HAP-1 (cell line): Measurements from ENCODE around the gene IMPDH2.
"Not testable (repeated sequence)": the region's sequence is repeated elsewhere in the genome, so short reads cannot be mapped to it uniquely, and the experiment has no call there.

ENCODE experiments used
- DNase-seq, 2 experiments: peaks; one replicate each; pipeline ENCODE4 v3.0.0-alpha.2; 2016 to 2020; ENCODE audit warnings: low spot score in 2 of 2
- H3K27me3 ChIP-seq: fragments of 250-450 bp; sonication (Bioruptor Pico); 2 replicates; pipeline ENCODE4 v1.5.1; 2020; ENCODE audit warnings: low read depth, mild to moderate bottlenecking, moderate library complexity
- H3K36me3 ChIP-seq: fragments of 250-450 bp; sonication (Bioruptor Pico); replicated peaks from 2 replicates; pipeline ENCODE4 v1.5.1; 2020; ENCODE audit warnings: mild to moderate bottlenecking
- H3K4me1 ChIP-seq: fragments of 250-450 bp; sonication (Bioruptor Pico); 2 replicates; pipeline ENCODE4 v1.5.1; 2020; ENCODE audit warnings: mild to moderate bottlenecking
- H3K4me3 ChIP-seq: fragments of 250-450 bp; sonication (Bioruptor Pico); 2 replicates; pipeline ENCODE4 v1.5.1; 2020; ENCODE audit warnings: mild to moderate bottlenecking, moderate library complexity
- H3K9me3 ChIP-seq: fragments of 250-450 bp; sonication (Bioruptor Pico); 2 replicates; pipeline ENCODE4 v1.5.1; 2020; ENCODE audit warnings: mild to moderate bottlenecking, moderate library complexity
- in situ Hi-C: fragments of 300-500 bp; cut with MboI; formaldehyde crosslinking; loops from 3 replicates; pipeline ENCODE4 v1.14.3; 2020; ENCODE audit warnings: low sequenced_read_pairs, inconsistent platforms, mixed read lengths

The IMPDH2 gene

GRCh38 chr3:49017229-49017970 is 11.8 kb downstream of the IMPDH2 start:
- Histone ChIP-seq H3K36me3 (peaks cover 44% of the 10 kb centered on the region), H3K27me3 (no peaks in the 10 kb centered on the region), H3K9me3 (no peaks in the 10 kb centered on the region), H3K4me1 (peaks cover 14% of the 10 kb centered on the region), H3K4me3 (peak overlapping the region; percentile 84)
- DNase-seq: no peak
- in situ Hi-C loops: no loop called here

- H3K4me3 ChIP-seq: peak overlapping the region; percentile 84; the same call in 1 of the 2 replicates
- in situ Hi-C loops: no loop called here
- peaks cover 47% of the 10 kb centered on the region for H3K36me3 ChIP-seq
- peaks cover 14% of the 10 kb centered on the region for H3K4me1 ChIP-seq
- no peaks in the 10 kb centered on the region for H3K9me3 ChIP-seq
- DNase-seq: no peak
- no peaks in the 10 kb centered on the region for H3K27me3 ChIP-seq
Observed at GRCh38 chr3:49016414-49017228, 12.6 kb downstream of the IMPDH2 start.

DNA sequence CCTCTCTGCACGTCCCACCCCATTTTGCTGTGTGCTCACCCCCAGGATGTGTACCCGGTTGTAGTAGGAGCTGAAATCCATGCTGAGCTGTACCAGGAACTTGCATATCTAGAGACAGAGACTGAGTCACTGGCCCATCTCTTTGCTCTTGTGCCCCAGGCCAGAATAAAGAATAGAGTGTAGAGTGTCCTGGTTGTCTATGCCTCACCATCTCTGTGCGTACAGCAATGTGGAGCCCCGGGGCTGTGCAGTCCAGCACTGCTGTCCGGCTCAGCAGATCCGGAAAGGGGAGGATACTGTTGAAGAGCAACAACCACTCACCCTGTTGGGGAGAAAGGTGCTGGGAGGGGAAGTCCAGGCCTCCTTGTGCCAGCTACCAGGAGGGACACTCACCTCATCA is 13.4 kb downstream of the IMPDH2 start:
- H3K9me3 ChIP-seq: no peaks in the 10 kb centered on the region
- in situ Hi-C loops: no loop called here
- peaks cover 14% of the 10 kb centered on the region for H3K4me1 ChIP-seq
- H3K36me3 ChIP-seq: peaks cover 46% of the 10 kb centered on the region
- H3K27me3 ChIP-seq: no peaks in the 10 kb centered on the region
- no peak overlapping the region for H3K4me3 ChIP-seq
- no peak for DNase-seq

- H3K4me1 ChIP-seq: peaks cover 13% of the 10 kb centered on the region
- in situ Hi-C loops: no loop called here
Observed at GRCh38 chr3:49015072-49015471, 14.1 kb downstream of the IMPDH2 start.

GRCh38 chr3:49013738-49014660 is 15.2 kb downstream of the IMPDH2 start:
- Histone ChIP-seq H3K9me3 (no peaks in the 10 kb centered on the region), H3K27me3 (no peaks in the 10 kb centered on the region), H3K4me3 (no peak overlapping the region), H3K36me3 (peaks cover 46% of the 10 kb centered on the region), H3K4me1 (peaks cover 3% of the 10 kb centered on the region; the same call in 1 of the 2 replicates)
- in situ Hi-C loops: no loop called here
- peak in 1 of 2 experiments; percentile 72 for DNase-seq

More at GRCh38 chr3:49015072-49015471, 14.1 kb downstream of the IMPDH2 start:
- DNase-seq: no peak
- Histone ChIP-seq H3K9me3 (no peaks in the 10 kb centered on the region), H3K27me3 (no peaks in the 10 kb centered on the region), H3K36me3 (peaks cover 46% of the 10 kb centered on the region), H3K4me3 (no peak overlapping the region)

GRCh38 chr3:49013113-49013737 is 16.0 kb downstream of the IMPDH2 start:
- DNase-seq: no peak
- H3K4me3 ChIP-seq: no peak overlapping the region
- H3K36me3 ChIP-seq: peaks cover 46% of the 10 kb centered on the region
- no peaks in the 10 kb centered on the region for H3K27me3 ChIP-seq
- in situ Hi-C loops: no loop called here
- no peaks in the 10 kb centered on the region for H3K9me3 ChIP-seq
- peaks cover 4% of the 10 kb centered on the region for H3K4me1 ChIP-seq

DNA sequence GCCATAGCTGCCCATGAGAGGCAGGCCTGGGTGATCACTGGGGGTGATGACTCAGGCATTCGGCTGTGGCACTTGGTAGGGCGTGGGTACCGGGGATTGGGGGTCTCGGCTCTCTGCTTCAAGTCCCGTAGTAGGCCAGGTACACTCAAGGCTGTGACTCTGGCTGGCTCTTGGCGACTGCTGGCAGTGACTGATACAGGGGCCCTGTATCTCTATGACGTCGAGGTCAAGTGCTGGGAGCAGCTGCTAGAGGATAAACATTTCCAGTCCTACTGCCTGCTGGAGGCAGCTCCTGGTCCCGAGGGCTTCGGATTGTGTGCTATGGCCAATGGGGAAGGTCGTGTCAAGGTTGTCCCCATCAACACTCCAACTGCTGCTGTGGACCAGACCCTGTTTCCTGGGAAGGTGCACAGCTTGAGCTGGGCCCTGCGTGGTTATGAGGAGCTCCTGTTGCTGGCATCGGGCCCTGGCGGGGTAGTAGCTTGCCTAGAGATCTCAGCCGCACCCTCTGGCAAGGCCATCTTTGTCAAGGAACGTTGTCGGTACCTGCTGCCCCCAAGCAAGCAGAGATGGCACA is 16.7 kb downstream of the IMPDH2 start:
- Histone ChIP-seq H3K4me1 (peaks cover 7% of the 10 kb centered on the region), H3K27me3 (no peaks in the 10 kb centered on the region), H3K4me3 (no peak overlapping the region), H3K36me3 (peaks cover 46% of the 10 kb centered on the region), H3K9me3 (no peaks in the 10 kb centered on the region)
- in situ Hi-C loops: no loop called here
- no peak for DNase-seq

DNA sequence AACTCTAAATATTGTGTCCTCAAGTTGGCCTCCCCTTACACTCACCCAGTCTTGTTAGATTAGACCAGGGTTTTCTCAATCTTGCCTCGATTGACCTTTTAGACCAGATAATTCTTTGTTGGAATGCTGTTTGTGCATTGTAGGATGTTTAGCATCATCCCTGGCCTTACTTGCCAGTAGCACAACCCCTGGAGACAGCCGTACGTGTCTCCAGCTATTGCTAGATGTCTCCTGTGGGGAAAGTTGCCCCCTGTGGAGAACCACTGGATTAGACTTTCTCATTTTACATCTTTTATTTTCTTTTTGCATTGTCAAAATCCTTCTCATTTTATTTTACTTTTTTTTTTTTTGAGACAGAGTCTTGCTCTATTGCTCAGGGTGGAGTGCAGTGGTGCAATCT is 19.8 kb downstream of the IMPDH2 start:
- Histone ChIP-seq H3K9me3 (no peaks in the 10 kb centered on the region), H3K27me3 (no peaks in the 10 kb centered on the region)
- in situ Hi-C loops: no loop called here

DNA sequence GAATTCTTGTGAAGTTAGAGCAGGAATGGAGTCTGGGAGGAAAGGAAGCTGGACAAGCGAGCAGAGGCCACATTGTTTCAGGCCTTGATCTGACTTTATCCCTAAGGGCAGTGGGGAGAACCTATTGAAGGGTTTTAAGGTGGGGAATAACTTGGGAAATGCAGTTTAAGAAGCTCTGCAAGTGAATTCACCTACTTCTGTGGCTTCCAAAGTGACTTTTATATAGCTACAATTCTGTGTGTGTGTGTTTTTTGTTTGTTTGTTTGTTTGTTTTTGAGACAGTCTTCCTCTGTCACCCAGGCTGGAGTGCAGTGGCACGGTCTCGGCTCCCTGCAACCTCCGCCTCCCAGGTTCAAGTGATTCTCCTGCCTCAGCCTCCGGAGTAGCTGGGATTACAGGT is 20.6 kb downstream of the IMPDH2 start:
- Histone ChIP-seq H3K36me3 (peaks cover 11% of the 10 kb centered on the region), H3K4me1 (peaks cover 13% of the 10 kb centered on the region), H3K4me3 (peak overlapping the region; percentile 79)
- in situ Hi-C loops, H3K9me3 ChIP-seq, H3K27me3 ChIP-seq, DNase-seq: not testable (repeated sequence)

More for the DNA sequence above, 19.8 kb downstream of the IMPDH2 start:
- no peak for DNase-seq
- Histone ChIP-seq H3K4me1 (peaks cover 13% of the 10 kb centered on the region), H3K36me3 (peaks cover 19% of the 10 kb centered on the region), H3K4me3 (no peak overlapping the region)

DNA sequence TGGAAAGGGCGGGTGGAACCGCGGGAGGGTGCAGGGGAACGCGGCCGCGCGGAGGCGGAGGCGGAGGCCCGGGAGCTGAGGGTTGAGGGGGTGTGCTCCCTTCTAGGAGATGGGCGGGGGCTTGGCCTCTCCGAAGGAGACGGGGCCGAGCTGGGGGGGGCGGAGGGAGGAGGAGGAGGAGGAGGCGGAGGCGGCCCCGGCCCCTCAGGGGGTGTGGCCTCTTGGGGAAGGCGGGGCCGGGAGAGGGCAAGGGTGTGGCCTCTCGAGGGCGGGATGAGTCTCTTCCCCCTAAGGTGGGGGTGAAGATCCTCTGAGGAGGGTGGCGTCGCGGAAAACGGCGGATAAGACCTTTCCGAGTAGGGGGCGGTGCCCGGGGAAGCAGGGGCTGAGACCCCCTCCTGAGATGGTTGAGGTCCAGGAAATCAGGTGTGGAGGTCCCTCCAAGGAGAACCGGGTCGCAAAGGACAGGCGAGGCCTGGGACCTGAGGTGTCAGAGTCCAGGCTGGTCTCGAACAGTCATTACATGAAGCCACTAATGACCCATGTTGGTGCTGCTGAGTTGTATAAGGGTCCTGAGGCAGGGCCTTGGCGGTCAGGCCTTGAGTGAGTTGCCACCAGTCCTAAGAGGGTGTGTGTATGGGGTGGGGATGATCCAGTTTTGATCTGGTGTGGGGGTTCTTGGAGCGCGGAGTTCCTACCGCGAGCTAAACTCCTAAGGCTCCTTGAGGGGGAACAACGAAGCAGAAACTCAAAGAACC is 21.2 kb downstream of the IMPDH2 start:
- H3K4me1 ChIP-seq: peaks cover 13% of the 10 kb centered on the region
- in situ Hi-C loops: no loop called here
- no peaks in the 10 kb centered on the region for H3K27me3 ChIP-seq
- H3K4me3 ChIP-seq: peak overlapping the region; percentile 79
- peaks cover 11% of the 10 kb centered on the region for H3K36me3 ChIP-seq
- no peaks in the 10 kb centered on the region for H3K9me3 ChIP-seq
- DNase-seq: peak; percentile 83 to 97

GRCh38 chr3:49007068-49007770 is 22.0 kb downstream of the IMPDH2 start, which contains the start of gene WDR6:
Gene WDR6 (plus strand): TSS chr3:49007391. CDS start chr3:49007432, 41 bp downstream.
- H3K4me1 ChIP-seq: peaks cover 13% of the 10 kb centered on the region
- peak within 1 kb of the TSS; percentile 79 for H3K4me3 ChIP-seq
- in situ Hi-C loops: no loop called here
- H3K9me3 ChIP-seq: no peaks in the 10 kb centered on the region
- H3K27me3 ChIP-seq: no peaks in the 10 kb centered on the region
- DNase-seq: peak; percentile 97 to 99
- peaks cover 7% of the 10 kb centered on the region for H3K36me3 ChIP-seq
